Choroid plexus epithelial cell (primary cell): ENCODE measurements around the gene IL1RAPL1.

Source experiments
- DNase-seq: peaks from one replicate; pipeline ENCODE4 v3.0.0-alpha.2; 2010; ENCODE audit warnings: low read depth
- H3K4me3 ChIP-seq: 2 replicates; pipeline ENCODE4 v1.5.1; 2011; ENCODE audit warnings: low read depth, mild to moderate bottlenecking, control low read depth, low read length, moderate library complexity
- TF ChIP-seq, protein P1 (sequence below): conservative IDR thresholded peaks from 2 replicates; pipeline ENCODE4 v1.5.1; 2011; ENCODE audit warnings: low read depth, mild to moderate bottlenecking, control low read depth, inconsistent platforms, low read length, moderate library complexity

IL1RAPL1 gene

GRCh38 chrX:29555465-29556091, 968.3 kb downstream of the IL1RAPL1 start:
- TF ChIP-seq, protein P1, sequence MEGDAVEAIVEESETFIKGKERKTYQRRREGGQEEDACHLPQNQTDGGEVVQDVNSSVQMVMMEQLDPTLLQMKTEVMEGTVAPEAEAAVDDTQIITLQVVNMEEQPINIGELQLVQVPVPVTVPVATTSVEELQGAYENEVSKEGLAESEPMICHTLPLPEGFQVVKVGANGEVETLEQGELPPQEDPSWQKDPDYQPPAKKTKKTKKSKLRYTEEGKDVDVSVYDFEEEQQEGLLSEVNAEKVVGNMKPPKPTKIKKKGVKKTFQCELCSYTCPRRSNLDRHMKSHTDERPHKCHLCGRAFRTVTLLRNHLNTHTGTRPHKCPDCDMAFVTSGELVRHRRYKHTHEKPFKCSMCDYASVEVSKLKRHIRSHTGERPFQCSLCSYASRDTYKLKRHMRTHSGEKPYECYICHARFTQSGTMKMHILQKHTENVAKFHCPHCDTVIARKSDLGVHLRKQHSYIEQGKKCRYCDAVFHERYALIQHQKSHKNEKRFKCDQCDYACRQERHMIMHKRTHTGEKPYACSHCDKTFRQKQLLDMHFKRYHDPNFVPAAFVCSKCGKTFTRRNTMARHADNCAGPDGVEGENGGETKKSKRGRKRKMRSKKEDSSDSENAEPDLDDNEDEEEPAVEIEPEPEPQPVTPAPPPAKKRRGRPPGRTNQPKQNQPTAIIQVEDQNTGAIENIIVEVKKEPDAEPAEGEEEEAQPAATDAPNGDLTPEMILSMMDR = no peak
- no peak overlapping the region for H3K4me3 ChIP-seq
- DNase-seq = no peak

GRCh38 chrX:29560065-29560464, 972.8 kb downstream of the IL1RAPL1 start:
- DNase-seq = no peak
- TF ChIP-seq, protein P1 = no peak
- no peak overlapping the region for H3K4me3 ChIP-seq

DNA sequence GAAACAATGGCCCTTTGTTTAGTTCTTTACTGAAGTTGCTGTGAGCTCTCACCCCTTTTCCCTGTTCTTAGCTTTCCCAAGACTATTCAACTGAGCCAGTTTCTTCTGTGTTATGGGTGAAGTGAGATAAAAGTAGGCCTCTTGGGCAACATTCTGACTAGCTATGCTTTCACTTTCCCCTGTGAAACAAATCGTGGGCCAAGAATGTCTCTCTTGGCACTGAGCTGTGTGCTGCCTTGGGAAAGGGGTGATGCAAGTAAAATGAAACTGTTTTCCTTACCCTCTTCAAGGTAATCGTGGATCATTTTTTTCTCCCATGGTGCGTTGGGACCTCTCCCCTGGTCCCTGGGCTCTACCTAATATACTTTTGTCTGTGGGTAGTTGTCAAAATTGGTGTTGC, 974.2 kb downstream of the IL1RAPL1 start:
- TF ChIP-seq, protein P1 = no peak

DNA sequence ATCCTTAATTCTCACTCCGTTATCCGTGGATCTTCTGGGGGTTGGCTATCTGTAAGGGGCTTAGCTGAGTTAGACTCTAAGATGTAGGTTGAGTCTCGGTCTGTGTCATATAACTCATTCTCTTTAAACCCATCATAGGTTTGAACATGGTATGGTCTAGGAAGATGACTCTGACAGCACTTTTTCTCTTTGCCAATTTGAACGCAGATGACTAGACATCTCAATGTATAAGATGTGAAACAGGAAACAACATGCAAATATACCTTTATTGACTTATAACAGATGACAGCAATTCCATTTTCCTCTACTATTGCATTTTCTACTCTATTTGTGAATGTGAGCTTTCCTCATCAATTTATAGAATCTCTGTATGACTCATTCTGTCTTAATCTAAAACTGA, 993.3 kb downstream of the IL1RAPL1 start:
- TF ChIP-seq, protein P1 = no peak
- DNase-seq = no peak
- H3K4me3 ChIP-seq = no peak overlapping the region

More for the DNA sequence above, 974.2 kb downstream of the IL1RAPL1 start:
- H3K4me3 ChIP-seq = no peak overlapping the region
- peak; percentile 48 for DNase-seq

DNA sequence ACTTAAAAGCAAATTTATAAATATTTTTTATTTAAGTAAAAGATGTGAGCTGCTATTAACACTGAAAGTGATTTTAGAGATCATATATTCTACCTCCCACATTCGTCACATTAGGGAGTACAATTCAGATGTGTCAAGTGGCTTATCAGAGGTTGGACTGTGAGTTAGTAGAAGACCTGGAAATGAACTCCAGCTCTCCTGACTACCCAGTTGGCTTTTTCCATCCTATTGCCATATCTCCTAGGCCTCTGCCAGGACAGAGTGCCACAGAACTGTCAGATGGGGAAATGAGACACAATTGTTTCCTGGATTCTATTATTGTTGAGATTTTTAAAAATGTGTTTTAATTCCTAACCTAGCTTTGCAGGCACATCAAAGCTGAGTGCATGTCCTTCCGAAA, 994.0 kb downstream of the IL1RAPL1 start:
- TF ChIP-seq, protein P1 = no peak
- no peak for DNase-seq

GRCh38 chrX:29587107-29587506, 999.9 kb downstream of the IL1RAPL1 start:
- no peak overlapping the region for H3K4me3 ChIP-seq
- TF ChIP-seq, protein P1 = no peak
- DNase-seq = no peak

More for the DNA sequence above, 994.0 kb downstream of the IL1RAPL1 start:
- H3K4me3 ChIP-seq = no peak overlapping the region

- DNase-seq = no peak
- no peak overlapping the region for H3K4me3 ChIP-seq
- TF ChIP-seq, protein P1 = no peak
Measured at GRCh38 chrX:29590921-29591320, 1003.7 kb downstream of the IL1RAPL1 start.
